Right lobe of liver (tissue), 4 donors: ENCODE results near the gene DSP.

Experiments used
- CTCF ChIP-seq, 4 donors: fragments of 200-600 bp in 3 of 4; fragments of 450-650 bp in 1 of 4; IDR thresholded peaks; one replicate each; pipeline versions ENCODE4 v1.5.1 to v1.8.0; 2016 to 2022; ENCODE audit warnings: antibody characterized with exemption in 4 of 4, mild to moderate bottlenecking in 2 of 4
- POLR2A ChIP-seq: fragments of 450-650 bp; IDR thresholded peaks from one replicate; pipeline ENCODE4 v1.6.1; 2017; ENCODE audit warnings: antibody characterized with exemption, mild to moderate bottlenecking
- donor health status: DM: no; HTN: no; CAD: no.
- donor health status: DM: no; HTN: no; CAD: no.
- donor health status: DM: no; HTN: yes; CAD: no.

GRCh38 chr6:7546896-7547295 is 5.4 kb downstream of the DSP start:
- TF ChIP-seq CTCF (IDR thresholded peaks at IDR 0.05) (no peak), POLR2A (no peak)
